WERI-Rb-1 (cell line): ENCODE results near the gene DDX27.

ENCODE experiments used
- DNase-seq: peaks from one replicate; pipeline ENCODE4 v3.0.0-alpha.2; 2020
- H3K27ac ChIP-seq: fragments of 250-450 bp; sonication (Bioruptor Pico); 2 replicates; pipeline ENCODE4 v1.5.1; 2020; ENCODE audit warnings: mild to moderate bottlenecking, moderate library complexity
- H3K27me3 ChIP-seq: fragments of 250-450 bp; sonication (Bioruptor Pico); 2 replicates; pipeline ENCODE4 v1.5.1; 2021; ENCODE audit warnings: mild to moderate bottlenecking, low read depth, moderate library complexity; ENCODE audit not compliant: insufficient read depth, severe bottlenecking
- H3K36me3 ChIP-seq: fragments of 250-450 bp; sonication (Bioruptor Pico); 2 replicates; pipeline ENCODE4 v1.5.1; 2020; ENCODE audit warnings: mild to moderate bottlenecking, moderate library complexity
- H3K4me3 ChIP-seq: 2 replicates; pipeline ENCODE4 v1.5.1; 2011; ENCODE audit warnings: low read depth, mild to moderate bottlenecking, control low read depth, low read length
- H3K9me3 ChIP-seq: fragments of 250-450 bp; sonication (Bioruptor Pico); 2 replicates; pipeline ENCODE4 v1.5.1; 2021; ENCODE audit warnings: mild to moderate bottlenecking, moderate library complexity; ENCODE audit not compliant: severe bottlenecking
- TF ChIP-seq, protein P1 (sequence below): IDR thresholded peaks from 2 replicates; pipeline ENCODE4 v1.5.1; 2011; ENCODE audit warnings: low read depth, mild to moderate bottlenecking, control low read depth, inconsistent platforms, low read length

The DDX27 gene

DNA sequence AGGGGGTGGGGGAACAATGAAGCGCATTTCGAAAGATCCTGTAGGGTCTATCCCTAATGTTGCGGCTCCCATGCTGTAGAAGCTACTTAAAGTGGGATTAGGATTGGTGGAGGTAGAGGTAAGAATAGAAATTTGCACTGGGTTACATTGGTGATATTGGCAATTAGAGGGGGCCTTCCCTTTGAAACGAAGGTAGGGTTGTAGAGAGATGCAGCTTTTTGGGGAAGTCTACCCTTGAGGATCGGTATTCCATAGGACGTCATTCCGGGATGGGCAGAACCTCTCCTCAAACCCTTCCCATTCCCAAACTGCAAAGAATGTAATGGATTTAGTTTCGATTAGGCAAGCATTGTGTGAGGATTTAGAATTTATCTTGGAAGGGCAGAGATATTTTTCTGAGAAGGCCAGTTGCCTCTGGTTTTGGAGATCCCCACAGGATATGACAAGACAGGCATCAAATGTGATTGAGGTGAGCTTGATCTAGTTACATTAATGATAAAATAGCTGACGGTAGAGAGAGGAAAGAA lies 64.0 kb downstream of the DDX27 start:
- TF ChIP-seq, protein P1, sequence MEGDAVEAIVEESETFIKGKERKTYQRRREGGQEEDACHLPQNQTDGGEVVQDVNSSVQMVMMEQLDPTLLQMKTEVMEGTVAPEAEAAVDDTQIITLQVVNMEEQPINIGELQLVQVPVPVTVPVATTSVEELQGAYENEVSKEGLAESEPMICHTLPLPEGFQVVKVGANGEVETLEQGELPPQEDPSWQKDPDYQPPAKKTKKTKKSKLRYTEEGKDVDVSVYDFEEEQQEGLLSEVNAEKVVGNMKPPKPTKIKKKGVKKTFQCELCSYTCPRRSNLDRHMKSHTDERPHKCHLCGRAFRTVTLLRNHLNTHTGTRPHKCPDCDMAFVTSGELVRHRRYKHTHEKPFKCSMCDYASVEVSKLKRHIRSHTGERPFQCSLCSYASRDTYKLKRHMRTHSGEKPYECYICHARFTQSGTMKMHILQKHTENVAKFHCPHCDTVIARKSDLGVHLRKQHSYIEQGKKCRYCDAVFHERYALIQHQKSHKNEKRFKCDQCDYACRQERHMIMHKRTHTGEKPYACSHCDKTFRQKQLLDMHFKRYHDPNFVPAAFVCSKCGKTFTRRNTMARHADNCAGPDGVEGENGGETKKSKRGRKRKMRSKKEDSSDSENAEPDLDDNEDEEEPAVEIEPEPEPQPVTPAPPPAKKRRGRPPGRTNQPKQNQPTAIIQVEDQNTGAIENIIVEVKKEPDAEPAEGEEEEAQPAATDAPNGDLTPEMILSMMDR: no peak
- H3K27ac ChIP-seq: no peak overlapping the region
- peaks cover 12% of the 10 kb centered on the region for H3K9me3 ChIP-seq
- H3K4me3 ChIP-seq: no peak overlapping the region
- no peak for DNase-seq
- H3K27me3 ChIP-seq: no peaks in the 10 kb centered on the region
- H3K36me3 ChIP-seq: peaks cover 98% of the 10 kb centered on the region

DNA sequence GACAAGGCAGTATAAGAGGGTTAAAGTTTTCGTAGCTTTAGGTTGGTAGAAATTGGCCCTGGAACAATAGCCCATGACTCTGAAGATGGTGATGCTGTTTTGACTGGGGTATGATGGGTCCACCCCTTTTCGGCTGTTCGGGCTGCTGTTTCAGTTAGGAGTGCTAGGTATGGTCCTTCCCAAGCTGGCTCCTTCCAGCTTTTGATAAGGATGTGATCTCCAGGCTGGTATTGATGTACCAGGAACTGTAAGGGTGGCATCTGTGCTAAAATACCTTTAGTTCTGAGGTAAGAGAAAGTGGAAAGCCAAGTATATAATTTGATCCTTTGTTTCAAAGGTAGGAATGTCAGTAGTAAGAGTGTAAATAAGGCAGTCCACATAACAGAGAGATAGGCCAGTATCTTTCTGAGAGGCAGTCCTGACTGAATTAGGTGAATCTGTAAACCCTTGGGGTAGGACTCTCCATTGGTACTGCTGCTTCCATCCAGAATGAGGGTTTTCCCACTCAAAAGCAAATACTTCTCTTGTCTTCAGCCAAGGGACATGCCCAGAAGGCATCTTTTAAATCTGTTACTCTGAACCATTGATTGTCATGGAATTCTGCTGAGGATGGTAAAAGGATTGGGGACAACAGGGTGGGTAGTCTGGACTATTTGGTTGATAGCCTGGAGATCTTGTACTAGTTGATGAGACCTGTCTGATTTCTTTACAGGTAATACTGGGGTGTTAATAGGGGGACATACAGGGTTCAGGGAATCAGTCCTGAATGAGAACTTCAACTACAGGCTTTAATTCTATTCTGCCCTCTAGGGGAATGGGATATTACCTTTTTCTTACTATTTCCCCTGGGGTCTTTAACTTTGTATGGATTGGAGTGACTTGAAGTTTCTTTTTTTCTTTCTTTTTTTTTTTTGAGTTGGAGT lies 64.7 kb downstream of the DDX27 start:
- H3K9me3 ChIP-seq: peaks cover 12% of the 10 kb centered on the region
- H3K4me3 ChIP-seq: no peak overlapping the region
- no peak for DNase-seq
- H3K36me3 ChIP-seq: peaks cover 100% of the 10 kb centered on the region
- TF ChIP-seq, protein P1: no peak
- H3K27ac ChIP-seq: no peak overlapping the region
- H3K27me3 ChIP-seq: no peaks in the 10 kb centered on the region

DNA sequence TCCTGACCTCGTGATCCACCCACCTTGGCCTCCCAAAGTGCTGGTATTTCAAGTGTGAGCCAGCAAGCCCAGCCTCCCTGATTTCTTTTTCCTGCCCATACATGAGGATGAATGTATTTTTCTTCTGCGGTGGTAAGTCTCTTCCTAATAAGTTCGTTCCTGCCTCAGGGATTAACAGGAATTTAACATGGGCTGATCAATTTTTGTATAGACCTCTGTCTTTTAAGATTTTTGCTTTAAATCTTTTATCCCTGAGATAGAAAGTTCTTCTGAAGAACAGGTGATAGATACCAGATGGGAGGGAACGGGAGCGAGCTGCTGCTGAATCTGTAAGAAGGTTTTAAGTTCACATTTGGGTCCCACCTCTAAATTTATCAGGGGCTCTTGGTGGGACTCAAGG lies 65.6 kb downstream of the DDX27 start:
- TF ChIP-seq, protein P1: no peak
- no peaks in the 10 kb centered on the region for H3K27me3 ChIP-seq
- peaks cover 100% of the 10 kb centered on the region for H3K36me3 ChIP-seq
- H3K4me3 ChIP-seq: no peak overlapping the region
- peaks cover 12% of the 10 kb centered on the region for H3K9me3 ChIP-seq
- no peak for DNase-seq
- no peak overlapping the region for H3K27ac ChIP-seq

DNA sequence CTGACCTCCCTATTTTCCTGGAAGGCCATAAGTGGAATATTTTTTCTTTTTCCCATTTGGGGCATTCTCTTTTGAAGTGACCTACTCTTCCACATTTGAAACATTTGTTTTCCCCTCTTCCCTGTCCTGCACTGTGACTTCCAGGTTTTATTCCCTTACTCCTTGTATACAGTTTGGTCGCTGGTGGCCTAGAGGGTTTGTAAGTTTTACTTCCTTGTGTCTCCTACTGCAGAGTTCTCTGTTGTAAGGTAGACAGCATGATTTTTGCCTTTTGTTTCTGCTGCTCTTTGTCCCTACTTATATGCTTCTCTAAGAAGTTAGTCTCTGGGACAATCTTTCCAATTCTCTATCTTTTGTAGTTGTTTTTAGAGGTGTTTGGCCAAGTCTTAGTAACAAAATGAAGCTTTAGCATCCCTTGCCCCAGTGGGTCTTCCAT lies 66.0 kb downstream of the DDX27 start:
- Histone ChIP-seq H3K27ac (no peak overlapping the region), H3K9me3 (peaks cover 8% of the 10 kb centered on the region), H3K36me3 (peaks cover 100% of the 10 kb centered on the region), H3K4me3 (no peak overlapping the region), H3K27me3 (no peaks in the 10 kb centered on the region)
- TF ChIP-seq, protein P1: no peak
- no peak for DNase-seq

DNA sequence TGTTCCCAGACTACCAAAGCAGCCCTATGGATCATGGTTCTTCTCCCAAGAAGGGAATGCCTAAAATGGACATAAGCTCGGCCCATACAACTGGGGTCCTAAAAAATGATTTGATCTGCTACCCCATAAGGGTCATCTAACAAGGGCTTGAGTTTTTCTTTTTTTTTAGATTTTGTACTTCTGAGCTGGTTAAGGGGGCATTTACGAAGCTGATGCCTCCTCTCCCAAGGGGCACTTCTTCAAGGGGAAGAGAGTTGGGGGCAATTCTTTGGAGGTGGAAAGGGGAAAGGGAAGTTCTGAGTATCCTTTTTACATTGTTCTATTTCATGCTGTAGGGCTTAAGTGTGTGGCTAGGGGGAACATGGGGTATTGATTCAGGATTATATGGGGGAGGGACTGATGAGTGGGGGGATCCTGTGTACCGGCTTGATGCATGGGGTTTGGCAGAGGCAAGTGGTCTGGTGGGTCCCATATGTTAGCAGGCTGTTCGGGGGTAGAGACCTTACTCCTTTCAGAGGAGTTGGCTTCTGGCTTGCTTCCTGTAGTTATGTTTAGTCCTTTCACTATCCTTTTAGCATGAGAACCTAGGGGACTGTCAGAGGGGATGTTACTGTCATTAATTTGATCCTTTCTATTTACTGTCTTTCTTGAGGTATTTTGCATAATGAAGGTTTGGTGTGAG lies 66.7 kb downstream of the DDX27 start:
- H3K9me3 ChIP-seq: peaks cover 3% of the 10 kb centered on the region
- H3K4me3 ChIP-seq: no peak overlapping the region
- TF ChIP-seq, protein P1: no peak
- peaks cover 100% of the 10 kb centered on the region for H3K36me3 ChIP-seq
- H3K27me3 ChIP-seq: no peaks in the 10 kb centered on the region
- no peak for DNase-seq
- H3K27ac ChIP-seq: no peak overlapping the region
